HG02759 (cell line): ENCODE data around the gene GKN2.

Experiments
- ATAC-seq: cut with Tn5 transposase; IDR thresholded peaks from one replicate; pipeline ENCODE4 v1.9.1; 2021; ENCODE audit warnings: mild to moderate bottlenecking, moderate library complexity; ENCODE audit not compliant: unreplicated experiment

The GKN2 gene

DNA sequence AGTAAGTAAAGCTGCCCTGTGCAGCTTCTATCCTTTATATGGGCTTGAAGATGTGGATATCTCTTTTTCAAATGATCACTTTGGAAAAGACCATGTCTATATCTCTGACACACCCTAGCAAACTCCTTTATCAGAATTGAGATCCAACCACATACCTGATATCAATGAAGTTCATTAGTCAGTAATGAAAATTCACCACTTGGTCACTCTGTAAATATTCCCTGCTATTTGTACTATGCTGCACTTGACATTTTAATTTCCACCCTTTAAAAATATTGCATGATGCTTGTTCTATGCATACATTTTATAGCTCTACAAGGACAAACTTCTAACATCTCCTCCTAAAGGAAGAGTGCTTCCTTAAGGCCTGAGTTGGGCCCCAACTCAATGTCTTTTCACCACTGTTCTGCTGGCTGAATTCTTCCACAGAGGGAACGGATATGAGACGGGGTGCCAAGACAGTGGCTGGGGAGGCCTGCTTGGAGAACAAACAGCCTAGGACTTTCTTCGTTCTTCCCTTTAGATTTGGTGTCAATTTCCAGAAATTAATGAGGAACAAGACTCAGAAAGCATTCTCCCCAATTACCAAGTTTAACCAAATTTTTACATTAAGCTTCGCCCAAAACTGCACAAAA is at the start of gene GKN2:
TSS of gene GKN2 (minus strand) at position 7 of the 635 bp plus-strand sequence. CDS start 32 bp downstream, outside the sequence.
- ATAC-seq, result no peak

- no peak for ATAC-seq
These were observed 49.2 kb upstream of the GKN2 start for GRCh38 chr2:69001879-69002278.

- ATAC-seq, result no peak
These were observed 44.7 kb upstream of the GKN2 start for GRCh38 chr2:68997401-68997800.

GRCh38 chr2:68995916-68996315 is 43.2 kb upstream of the GKN2 start:
- ATAC-seq, result no peak

DNA sequence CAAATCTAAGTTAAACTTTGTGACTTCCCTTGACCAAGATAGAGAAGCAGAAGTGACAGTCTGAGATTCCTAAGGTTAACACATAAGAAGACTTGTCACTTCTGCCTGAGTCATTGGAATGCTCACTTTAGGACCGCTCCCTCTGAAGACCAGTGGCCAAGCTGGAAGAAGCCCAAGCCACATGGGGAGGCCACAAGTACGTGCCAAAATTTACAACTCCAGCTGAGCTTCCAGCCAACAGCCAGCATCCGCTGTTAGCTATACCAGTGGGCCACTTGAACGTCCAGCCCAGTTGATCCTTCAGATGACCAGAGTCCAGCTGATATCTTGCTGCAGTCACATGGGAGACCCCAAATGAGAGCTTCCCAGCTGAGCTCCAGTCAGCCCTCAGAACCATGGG is 42.2 kb upstream of the GKN2 start:
- no peak for ATAC-seq

- ATAC-seq, result no peak
These were observed 41.0 kb upstream of the GKN2 start for GRCh38 chr2:68993660-68994059.

DNA sequence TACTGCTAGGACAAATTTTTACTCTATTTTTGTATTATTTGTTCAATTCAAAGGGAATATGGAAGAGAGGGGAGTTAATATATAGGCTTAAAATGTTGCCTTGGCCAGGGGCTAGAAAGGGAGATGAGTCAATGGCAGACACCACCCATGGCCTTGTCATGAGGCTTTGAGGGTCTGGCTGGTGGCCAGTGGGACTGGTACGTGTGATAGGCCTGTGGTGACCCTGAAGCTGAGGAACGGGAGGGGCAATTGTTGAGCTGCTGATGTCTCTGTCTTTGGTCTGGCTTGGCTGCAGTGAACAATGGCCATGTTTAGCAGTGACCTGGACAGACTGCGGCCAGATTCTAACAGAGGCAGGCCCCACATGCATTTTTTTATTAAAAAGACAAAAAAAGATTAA is 40.2 kb upstream of the GKN2 start:
- ATAC-seq, result no peak

DNA sequence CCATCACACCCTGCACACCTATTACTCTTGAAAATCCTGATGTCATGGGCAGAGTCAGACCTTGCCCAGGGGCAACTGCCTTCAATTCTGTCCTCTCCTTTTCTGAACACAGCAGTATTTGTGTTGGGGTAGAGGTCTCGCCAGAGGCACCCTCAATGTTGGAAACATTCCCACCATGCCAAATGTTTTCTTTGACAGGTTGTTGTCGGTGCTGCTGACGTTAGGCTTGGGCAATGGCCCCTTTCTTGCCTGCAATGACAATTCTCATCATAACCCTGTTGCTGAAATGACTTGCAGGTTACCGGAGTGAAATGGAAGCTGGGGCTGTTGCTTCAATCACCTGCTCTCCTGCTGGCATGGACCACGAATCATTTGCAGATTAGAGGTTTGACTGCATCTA is 39.6 kb upstream of the GKN2 start:
- ATAC-seq, result no peak

- no peak for ATAC-seq
These were observed 36.3 kb upstream of the GKN2 start for GRCh38 chr2:68989035-68989434.

DNA sequence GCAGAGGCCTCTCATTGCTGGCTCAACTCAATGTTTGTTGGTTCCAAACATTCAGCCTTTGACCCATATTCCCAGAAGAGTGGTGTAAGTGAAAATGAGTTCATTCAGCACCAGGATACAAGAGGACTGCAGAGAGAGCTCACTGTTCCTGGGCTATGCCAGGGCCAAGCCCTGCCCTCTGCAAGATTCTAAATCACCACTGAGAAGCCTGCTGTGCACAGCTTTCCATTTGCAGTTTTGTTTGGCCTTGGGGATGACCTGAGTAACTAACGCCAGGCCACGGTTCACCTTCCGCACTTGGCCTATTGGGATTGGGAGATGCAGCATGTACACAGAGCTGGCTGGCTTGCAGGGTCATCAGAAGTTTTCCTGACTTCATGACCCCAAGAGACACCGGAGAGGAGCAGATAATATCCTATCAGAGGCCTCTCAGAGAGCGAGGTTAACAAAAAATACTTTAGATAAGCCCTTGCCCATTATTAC is 34.4 kb upstream of the GKN2 start:
- no peak for ATAC-seq

GRCh38 chr2:68980956-68981355 is 28.3 kb upstream of the GKN2 start:
- ATAC-seq, result no peak

- no peak for ATAC-seq
These were observed 25.4 kb upstream of the GKN2 start for GRCh38 chr2:68978098-68978497.

GRCh38 chr2:68977453-68977852 is 24.8 kb upstream of the GKN2 start:
- ATAC-seq, result no peak

GRCh38 chr2:68975844-68976243 is 23.2 kb upstream of the GKN2 start:
- no peak for ATAC-seq

DNA sequence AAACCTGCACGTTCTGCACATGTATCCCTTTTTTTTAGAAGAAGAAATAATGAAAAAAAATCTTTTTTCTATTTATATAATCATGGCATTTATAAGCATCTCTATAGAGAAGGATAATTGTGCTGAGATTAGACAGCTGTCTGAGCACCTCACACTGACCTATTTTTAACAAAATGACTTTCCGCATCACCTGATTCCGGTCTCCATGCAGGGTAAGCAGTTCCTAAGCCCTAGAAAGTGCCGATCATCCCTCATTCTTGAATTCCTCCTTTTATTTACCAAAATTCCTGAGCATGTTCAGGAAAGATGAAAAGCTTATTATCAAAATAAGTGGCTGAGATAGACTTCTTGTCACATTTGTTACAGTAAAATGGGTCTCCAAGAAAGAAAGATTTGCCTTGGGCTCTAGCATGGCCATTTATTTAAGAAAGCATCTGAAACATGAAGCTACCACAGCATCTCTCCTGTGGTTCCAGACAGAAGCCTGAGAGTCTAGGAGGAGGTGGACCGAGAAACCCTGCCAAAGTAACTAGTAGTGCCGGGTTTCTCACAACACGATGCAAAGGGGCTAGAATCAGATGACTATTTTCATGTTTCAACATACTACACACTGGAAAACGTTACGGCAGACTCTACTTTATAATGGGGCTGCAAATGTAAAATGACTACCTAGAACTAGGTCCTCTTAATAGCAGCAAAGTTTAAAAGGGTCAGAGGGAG is 22.4 kb upstream of the GKN2 start:
- ATAC-seq, result no peak

- no peak for ATAC-seq
These were observed 21.6 kb upstream of the GKN2 start, which contains the start of gene GKN1 for GRCh38 chr2:68974251-68974650. GKN1 (plus strand) TSS chr2:68974636; CDS start chr2:68974678, 42 bp downstream.

DNA sequence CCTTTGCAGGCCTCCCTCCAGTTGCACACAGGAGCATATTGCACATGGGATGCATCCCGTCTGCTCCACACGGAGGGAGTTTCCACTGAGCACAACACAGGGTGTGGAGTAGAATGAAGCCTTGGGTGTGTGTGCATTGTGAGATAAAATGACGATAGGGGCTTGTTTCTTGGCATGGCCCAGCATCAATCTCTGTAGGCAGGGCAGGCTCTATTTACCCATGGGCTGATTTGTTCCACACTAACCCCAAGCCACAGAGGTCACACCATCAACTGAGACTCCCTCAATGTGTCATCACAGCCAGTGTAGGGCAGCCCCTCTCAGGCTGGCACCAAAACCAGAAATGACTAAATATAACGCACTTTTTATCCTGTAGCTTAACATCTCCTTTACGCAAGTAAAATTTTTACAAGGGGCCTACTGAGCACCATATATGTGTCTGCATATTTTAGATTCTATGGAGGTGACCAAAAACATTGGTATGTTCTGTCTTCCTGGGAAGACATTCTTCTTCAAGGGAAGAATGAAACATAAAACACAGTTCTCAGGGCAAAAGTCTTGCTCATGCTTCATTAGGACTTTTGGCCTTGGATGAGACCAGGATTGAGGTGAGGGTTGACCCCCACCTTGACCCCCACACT is 19.0 kb upstream of the GKN2 start:
- no peak for ATAC-seq

GRCh38 chr2:68970566-68971265 is 18.0 kb upstream of the GKN2 start:
- no peak for ATAC-seq

GRCh38 chr2:68969736-68970490 is 17.2 kb upstream of the GKN2 start:
- no peak for ATAC-seq

GRCh38 chr2:68968221-68968620 is 15.5 kb upstream of the GKN2 start:
- no peak for ATAC-seq

GRCh38 chr2:68964282-68964681 is 11.6 kb upstream of the GKN2 start:
- no peak for ATAC-seq
